Suprapubic skin (tissue), 4 donors: ENCODE measurements around the gene SLC6A12.

ENCODE experiments used
- POLR2A ChIP-seq, 2 donors: fragments of 450-650 bp; IDR thresholded peaks; one replicate each; pipeline ENCODE4 v1.6.1; 2017; ENCODE audit warnings: antibody characterized with exemption in 2 of 2, mild to moderate bottlenecking in 2 of 2, moderate library complexity in 2 of 2
- POLR2AphosphoS5 ChIP-seq, 3 donors: sonication (generic); formaldehyde crosslinking; IDR thresholded peaks; one replicate each; pipeline ENCODE4 v1.6.1; 2017; ENCODE audit warnings: antibody characterized with exemption in 3 of 3
- TF ChIP-seq, protein P1 (sequence below), 2 donors: fragments of 200-600 bp in 1 of 2; fragments of 450-650 bp in 1 of 2; sonication (generic) in 1 of 2; IDR thresholded peaks; one replicate each; pipeline ENCODE4 v1.5.1; 2016 to 2019; ENCODE audit warnings: antibody characterized with exemption in 2 of 2, mild to moderate bottlenecking in 1 of 2, moderate library complexity in 1 of 2

DNA sequence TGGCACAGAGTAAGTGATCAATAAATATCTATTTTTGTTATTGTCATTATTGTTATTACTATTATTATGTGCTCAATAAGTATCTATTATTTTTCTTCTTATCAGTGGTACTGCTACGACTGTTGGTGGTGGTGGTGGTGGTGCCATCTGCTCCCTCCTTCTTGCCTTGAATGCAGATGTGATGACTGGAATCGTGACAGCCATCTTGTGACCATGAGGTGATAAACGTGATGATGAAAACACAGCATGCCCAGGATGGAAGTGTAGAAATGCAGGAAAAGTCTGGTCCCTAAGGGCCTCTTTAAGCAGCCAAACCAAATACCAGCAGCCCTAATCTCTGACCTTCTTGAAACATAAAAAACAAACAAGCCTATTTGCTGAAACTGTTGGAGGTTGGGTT, 22.4 kb downstream of the SLC6A12 start:
- TF ChIP-seq POLR2AphosphoS5 (IDR thresholded peaks at IDR 0.05) (no peak), POLR2A (IDR thresholded peaks at IDR 0.05) (no peak)
- TF ChIP-seq, protein P1, sequence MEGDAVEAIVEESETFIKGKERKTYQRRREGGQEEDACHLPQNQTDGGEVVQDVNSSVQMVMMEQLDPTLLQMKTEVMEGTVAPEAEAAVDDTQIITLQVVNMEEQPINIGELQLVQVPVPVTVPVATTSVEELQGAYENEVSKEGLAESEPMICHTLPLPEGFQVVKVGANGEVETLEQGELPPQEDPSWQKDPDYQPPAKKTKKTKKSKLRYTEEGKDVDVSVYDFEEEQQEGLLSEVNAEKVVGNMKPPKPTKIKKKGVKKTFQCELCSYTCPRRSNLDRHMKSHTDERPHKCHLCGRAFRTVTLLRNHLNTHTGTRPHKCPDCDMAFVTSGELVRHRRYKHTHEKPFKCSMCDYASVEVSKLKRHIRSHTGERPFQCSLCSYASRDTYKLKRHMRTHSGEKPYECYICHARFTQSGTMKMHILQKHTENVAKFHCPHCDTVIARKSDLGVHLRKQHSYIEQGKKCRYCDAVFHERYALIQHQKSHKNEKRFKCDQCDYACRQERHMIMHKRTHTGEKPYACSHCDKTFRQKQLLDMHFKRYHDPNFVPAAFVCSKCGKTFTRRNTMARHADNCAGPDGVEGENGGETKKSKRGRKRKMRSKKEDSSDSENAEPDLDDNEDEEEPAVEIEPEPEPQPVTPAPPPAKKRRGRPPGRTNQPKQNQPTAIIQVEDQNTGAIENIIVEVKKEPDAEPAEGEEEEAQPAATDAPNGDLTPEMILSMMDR (IDR thresholded peaks at IDR 0.05): no peak
